Caco-2 (cell line): Measurements from ENCODE around the gene CBFA2T2. TPM values are rescaled to one million over a fixed set of nuclear protein-coding genes. Genes with fewer than 3 reads are reported as not detected.

Source experiments
- BruUV-seq: library from RNA; stranded (reverse); fragments of 400-500 nt; replicated peaks from 2 replicates; lab custom pipeline; 2021; lab: Mats Ljungman, UMichigan
- CTCF ChIA-PET: fragments of 300-600 bp; sonication (Branson Sonifier 250); formaldehyde crosslinking; loops from one replicate; lab custom pipeline; 2022; ENCODE audit warnings: antibody characterized with exemption; lab: Charles Lee
- POLR2A ChIA-PET: fragments of 300-600 bp; sonication (Branson Sonifier 250); formaldehyde crosslinking; loops from one replicate; lab custom pipeline; 2022; ENCODE audit warnings: antibody characterized with exemption; lab: Charles Lee
- DNase-seq, 2 experiments: peaks; one replicate each; pipeline versions ENCODE4 v3.0.0 to v3.0.0-alpha.2; 2020 to 2022
- H3K27me3 ChIP-seq: replicated peaks from 2 replicates; pipeline ENCODE4 v1.6.0; 2011; ENCODE audit warnings: low read length; ENCODE audit not compliant: control insufficient read depth, insufficient read depth
- H3K36me3 ChIP-seq: 2 replicates; pipeline ENCODE4 v1.5.1; 2011; ENCODE audit warnings: low read length; ENCODE audit not compliant: control insufficient read depth, insufficient read depth
- H3K4me1 ChIP-seq: fragments of 250-450 bp; sonication (Bioruptor Pico); 2 replicates; pipeline ENCODE4 v1.5.1; 2020; ENCODE audit warnings: mild to moderate bottlenecking
- H3K4me3 ChIP-seq: 2 replicates; pipeline ENCODE4 v1.5.1; 2011; ENCODE audit warnings: low read depth, mild to moderate bottlenecking, control low read depth, low read length
- H3K9me3 ChIP-seq: fragments of 250-450 bp; sonication (Bioruptor Pico); 2 replicates; pipeline ENCODE4 v1.5.1; 2020; ENCODE audit warnings: mild to moderate bottlenecking, moderate library complexity
- H3K27ac Mint-ChIP-seq: one replicate; pipeline ENCODE4 v1.8.0; 2022; ENCODE audit warnings: mixed read lengths; ENCODE audit not compliant: unreplicated experiment
- H3K27me3 Mint-ChIP-seq: one replicate; pipeline ENCODE4 v1.8.0; 2022; ENCODE audit warnings: mixed read lengths; ENCODE audit not compliant: insufficient read depth, unreplicated experiment
- H3K36me3 Mint-ChIP-seq: one replicate; pipeline ENCODE4 v1.8.0; 2022; ENCODE audit warnings: mild to moderate bottlenecking, mixed read lengths; ENCODE audit not compliant: insufficient read depth, unreplicated experiment
- H3K4me1 Mint-ChIP-seq: one replicate; pipeline ENCODE4 v1.8.0; 2022; ENCODE audit warnings: low read depth, mixed read lengths; ENCODE audit not compliant: unreplicated experiment
- H3K4me3 Mint-ChIP-seq: one replicate; pipeline ENCODE4 v1.8.0; 2022; ENCODE audit warnings: mild to moderate bottlenecking, moderate library complexity, mixed read lengths; ENCODE audit not compliant: unreplicated experiment
- H3K9me3 Mint-ChIP-seq: one replicate; pipeline ENCODE4 v1.8.0; 2022; ENCODE audit warnings: mixed read lengths; ENCODE audit not compliant: unreplicated experiment
- intact Hi-C: fragments of 100-400 bp; cut with micrococcal nuclease; formaldehyde crosslinking; loops from one replicate; pipeline ENCODE4 v1.10.0; 2022; ENCODE audit not compliant: unreplicated experiment
- total RNA-seq: library from RNA; stranded (reverse); gene quantifications from 2 replicates; pipeline ENCODE4 v1.2.3, GENCODE V29; 2022
- TF ChIP-seq, protein P1 (sequence below), 2 experiments: fragments of 200-600 bp in 1 of 2; IDR thresholded peaks; 1 replicate in 1 of 2; 2 replicates in 1 of 2; pipeline versions ENCODE4 v1.5.1 to v1.8.0; 2011 to 2022; ENCODE audit warnings: antibody characterized with exemption in 1 of 2, control low read depth in 1 of 2, inconsistent platforms in 1 of 2, low read depth in 1 of 2, low read length in 1 of 2, mild to moderate bottlenecking in 1 of 2, moderate library complexity in 1 of 2; ENCODE audit not compliant: insufficient read depth in 1 of 2, severe bottlenecking in 1 of 2, unreplicated experiment in 1 of 2

Gene CBFA2T2
- total RNA-seq, 1 experiment from 2014 or later: 30.6 TPM

DNA sequence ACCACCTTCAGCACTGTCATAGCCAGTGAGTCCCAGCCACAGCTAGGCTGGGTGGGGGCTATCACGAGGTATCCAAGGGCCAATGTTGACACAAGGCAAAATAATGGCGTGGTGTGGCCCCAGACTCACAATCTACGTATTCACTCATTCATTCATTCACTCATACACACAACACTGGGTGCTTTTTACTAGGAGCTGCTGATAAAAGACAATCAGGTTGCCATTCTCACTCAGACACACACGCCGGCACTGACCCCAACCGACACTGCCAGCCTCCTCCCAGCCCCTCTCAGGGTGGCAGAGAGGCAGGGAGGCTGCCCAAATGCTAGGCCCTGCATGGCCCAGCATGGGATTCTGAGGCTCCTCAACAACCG is 170.8 kb downstream of the CBFA2T2 start:
- Mint-ChIP-seq H3K4me3 (no peak overlapping the region), H3K9me3 (no peaks in the 10 kb centered on the region), H3K27me3 (no peaks in the 10 kb centered on the region), H3K36me3 (peaks cover 86% of the 10 kb centered on the region), H3K4me1 (peaks cover 16% of the 10 kb centered on the region), H3K27ac (no peak overlapping the region)
- CTCF ChIA-PET: no interaction called here
- POLR2A ChIA-PET: no interaction called here
- TF ChIP-seq, protein P1, sequence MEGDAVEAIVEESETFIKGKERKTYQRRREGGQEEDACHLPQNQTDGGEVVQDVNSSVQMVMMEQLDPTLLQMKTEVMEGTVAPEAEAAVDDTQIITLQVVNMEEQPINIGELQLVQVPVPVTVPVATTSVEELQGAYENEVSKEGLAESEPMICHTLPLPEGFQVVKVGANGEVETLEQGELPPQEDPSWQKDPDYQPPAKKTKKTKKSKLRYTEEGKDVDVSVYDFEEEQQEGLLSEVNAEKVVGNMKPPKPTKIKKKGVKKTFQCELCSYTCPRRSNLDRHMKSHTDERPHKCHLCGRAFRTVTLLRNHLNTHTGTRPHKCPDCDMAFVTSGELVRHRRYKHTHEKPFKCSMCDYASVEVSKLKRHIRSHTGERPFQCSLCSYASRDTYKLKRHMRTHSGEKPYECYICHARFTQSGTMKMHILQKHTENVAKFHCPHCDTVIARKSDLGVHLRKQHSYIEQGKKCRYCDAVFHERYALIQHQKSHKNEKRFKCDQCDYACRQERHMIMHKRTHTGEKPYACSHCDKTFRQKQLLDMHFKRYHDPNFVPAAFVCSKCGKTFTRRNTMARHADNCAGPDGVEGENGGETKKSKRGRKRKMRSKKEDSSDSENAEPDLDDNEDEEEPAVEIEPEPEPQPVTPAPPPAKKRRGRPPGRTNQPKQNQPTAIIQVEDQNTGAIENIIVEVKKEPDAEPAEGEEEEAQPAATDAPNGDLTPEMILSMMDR (IDR thresholded peaks at IDR 0.05; ENCODE audit: insufficient read depth in 1 of 2, low read depth in 1 of 2, low read length in 1 of 2, severe bottlenecking in 1 of 2, unreplicated experiment in 1 of 2): no peak
- no TSS peak for BruUV-seq
- 0 out of 2 replicates have a peak, but pooled peaks cover 1% of the 10 kb centered on the region for H3K36me3 ChIP-seq
- H3K9me3 ChIP-seq: no peaks in the 10 kb centered on the region
- H3K27me3 ChIP-seq: no peaks in the 10 kb centered on the region
- H3K4me1 ChIP-seq: peaks cover 18% of the 10 kb centered on the region
- DNase-seq: peak in 1 of 2 experiments; percentile 37
- no peak overlapping the region for H3K4me3 ChIP-seq
- intact Hi-C loops: no loop called here

DNA sequence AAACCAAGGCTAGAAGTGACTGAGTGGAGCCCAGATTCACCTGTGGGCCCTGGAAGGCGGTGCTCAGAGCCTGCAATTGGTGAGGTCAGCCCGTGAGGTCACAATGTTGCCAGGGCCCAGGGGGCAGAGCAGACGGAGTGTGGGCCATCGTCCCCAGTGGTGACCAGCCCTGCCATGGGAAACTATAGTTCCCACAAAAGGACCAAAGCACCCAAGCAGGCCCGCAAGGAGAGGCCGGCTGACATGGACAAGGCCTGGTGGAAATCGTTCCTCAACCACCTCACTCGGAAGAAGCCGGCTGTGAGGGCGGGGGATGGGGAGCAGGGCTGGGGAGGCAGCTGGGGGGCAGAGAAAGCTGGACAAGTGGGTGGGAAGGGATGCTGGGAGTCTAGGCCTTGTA is 172.3 kb downstream of the CBFA2T2 start, which contains the start of gene C20orf144:
Gene C20orf144, plus strand, starts transcription at position 156 of the 400 bp plus-strand sequence. Its CDS starts 19 bp downstream, at position 175.
- POLR2A ChIA-PET: interaction anchor here (1.8 kb wide), 1 partner anchor 172 kb away, joined by 13 read pairs; the partner anchor contains the start of gene CBFA2T2
- Mint-ChIP-seq H3K36me3 (peaks cover 82% of the 10 kb centered on the region), H3K9me3 (no peaks in the 10 kb centered on the region), H3K4me1 (peaks cover 16% of the 10 kb centered on the region), H3K27me3 (no peaks in the 10 kb centered on the region), H3K27ac (peak within 1 kb of the TSS; percentile 86), H3K4me3 (peak within 1 kb of the TSS; percentile 84)
- intact Hi-C loops: no loop called here
- CTCF ChIA-PET: no interaction called here
- Histone ChIP-seq H3K36me3 (no peaks in the 10 kb centered on the region), H3K4me3 (peak within 1 kb of the TSS; percentile 86), H3K27me3 (no peaks in the 10 kb centered on the region), H3K4me1 (peaks cover 25% of the 10 kb centered on the region), H3K9me3 (no peaks in the 10 kb centered on the region)
- DNase-seq: peak in 1 of 2 experiments; percentile 38
- no TSS peak for BruUV-seq
- TF ChIP-seq, protein P1 (IDR thresholded peaks at IDR 0.05; ENCODE audit: insufficient read depth in 1 of 2, low read depth in 1 of 2, low read length in 1 of 2, severe bottlenecking in 1 of 2, unreplicated experiment in 1 of 2): no peak

DNA sequence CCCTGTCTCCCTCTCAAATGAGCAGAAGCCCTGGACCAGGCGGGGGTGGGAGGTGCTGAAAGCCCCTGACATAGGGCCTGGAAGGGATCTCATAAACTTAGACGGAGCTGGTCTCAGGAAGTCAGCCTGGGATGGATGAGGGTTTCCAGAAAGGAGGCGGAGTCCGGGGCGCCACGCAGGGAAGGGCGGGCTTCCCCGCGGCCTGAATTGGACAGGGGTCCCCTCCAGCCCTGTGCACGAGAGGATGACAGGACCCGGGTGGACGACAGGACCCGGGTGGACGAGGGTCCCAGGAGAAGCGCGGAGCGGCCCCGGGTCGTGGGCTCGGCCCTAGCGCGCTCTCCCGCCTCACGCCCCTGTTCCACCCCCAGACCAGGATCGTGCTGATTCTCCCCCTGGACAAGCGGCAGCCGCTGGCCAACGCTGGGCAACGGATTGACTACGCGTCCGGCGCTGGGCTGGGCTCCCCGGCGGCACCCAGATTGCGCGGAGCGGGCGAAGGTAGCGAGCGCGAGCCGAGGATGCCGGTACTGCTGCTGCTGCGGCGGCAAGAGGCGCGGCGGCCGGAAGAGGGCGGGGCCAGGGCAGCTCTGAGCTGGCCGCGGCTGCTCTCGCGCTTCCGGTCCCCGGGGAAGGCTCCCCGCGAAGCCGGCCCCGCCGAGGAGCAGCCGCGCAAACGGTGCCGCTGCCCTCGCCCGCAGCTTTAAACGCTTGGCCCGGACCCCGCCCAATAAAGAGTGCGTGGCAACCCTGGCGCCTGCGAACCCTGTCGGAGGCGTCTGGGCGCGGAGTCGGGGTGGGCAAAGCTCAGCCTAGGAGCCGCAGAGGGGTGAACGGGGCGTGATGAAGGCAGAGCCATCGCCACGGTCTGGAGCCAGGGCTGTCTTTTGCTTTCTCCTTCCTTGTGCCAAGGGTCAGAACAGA is 173.5 kb downstream of the CBFA2T2 start:
- no TSS peak for BruUV-seq
- Histone ChIP-seq H3K9me3 (no peaks in the 10 kb centered on the region), H3K36me3 (peaks cover 2% of the 10 kb centered on the region), H3K4me3 (peak overlapping the region; percentile 86), H3K27me3 (no peaks in the 10 kb centered on the region), H3K4me1 (peaks cover 25% of the 10 kb centered on the region)
- intact Hi-C loops: no loop called here
- POLR2A ChIA-PET: interaction anchor here (0.6 to 2.3 kb wide), 9 partner anchors 9 to 186 kb away, joined by 3 to 26 read pairs (median 6); partner anchors contain the start of genes CBFA2T2, PXMP4 and ZNF341
- Mint-ChIP-seq H3K27me3 (no peaks in the 10 kb centered on the region), H3K36me3 (peaks cover 86% of the 10 kb centered on the region), H3K9me3 (no peaks in the 10 kb centered on the region), H3K27ac (peak overlapping the region; percentile 86), H3K4me1 (peaks cover 16% of the 10 kb centered on the region), H3K4me3 (peak overlapping the region; percentile 84)
- TF ChIP-seq, protein P1 (IDR thresholded peaks at IDR 0.05; ENCODE audit: insufficient read depth in 1 of 2, low read depth in 1 of 2, low read length in 1 of 2, severe bottlenecking in 1 of 2, unreplicated experiment in 1 of 2): no peak
- peak; percentile 89 to 94 for DNase-seq
- CTCF ChIA-PET: interaction anchor here (0.6 to 6.5 kb wide), 5 partner anchors 10 to 1810 kb away, joined by 3 to 127 read pairs (median 5); partner anchors contain the start of genes CBFA2T2 and SNTA1
